ENCODE measurements around the gene ADARB2.

Gene ADARB2

DNA sequence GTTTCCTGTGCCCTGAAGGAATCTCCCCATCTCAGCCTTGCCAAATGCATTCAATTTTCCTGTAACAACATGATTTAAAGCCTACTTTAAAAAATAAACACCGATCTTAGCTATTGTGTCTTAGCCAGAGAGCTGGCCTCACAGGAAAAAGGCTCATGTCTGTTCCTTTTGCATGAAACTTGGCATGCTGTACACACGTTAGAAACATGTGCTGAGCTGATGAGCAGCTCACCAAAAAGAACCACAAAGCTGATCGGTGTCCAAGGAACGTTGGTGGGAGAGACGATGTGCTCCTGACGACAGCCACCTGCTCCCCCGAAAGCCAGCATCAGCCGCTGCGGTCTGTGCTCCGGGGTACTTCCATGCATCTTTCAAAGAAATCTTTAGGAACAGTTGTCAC lies 135.9 kb downstream of the ADARB2 start:
- TF ChIP-seq, protein P1, sequence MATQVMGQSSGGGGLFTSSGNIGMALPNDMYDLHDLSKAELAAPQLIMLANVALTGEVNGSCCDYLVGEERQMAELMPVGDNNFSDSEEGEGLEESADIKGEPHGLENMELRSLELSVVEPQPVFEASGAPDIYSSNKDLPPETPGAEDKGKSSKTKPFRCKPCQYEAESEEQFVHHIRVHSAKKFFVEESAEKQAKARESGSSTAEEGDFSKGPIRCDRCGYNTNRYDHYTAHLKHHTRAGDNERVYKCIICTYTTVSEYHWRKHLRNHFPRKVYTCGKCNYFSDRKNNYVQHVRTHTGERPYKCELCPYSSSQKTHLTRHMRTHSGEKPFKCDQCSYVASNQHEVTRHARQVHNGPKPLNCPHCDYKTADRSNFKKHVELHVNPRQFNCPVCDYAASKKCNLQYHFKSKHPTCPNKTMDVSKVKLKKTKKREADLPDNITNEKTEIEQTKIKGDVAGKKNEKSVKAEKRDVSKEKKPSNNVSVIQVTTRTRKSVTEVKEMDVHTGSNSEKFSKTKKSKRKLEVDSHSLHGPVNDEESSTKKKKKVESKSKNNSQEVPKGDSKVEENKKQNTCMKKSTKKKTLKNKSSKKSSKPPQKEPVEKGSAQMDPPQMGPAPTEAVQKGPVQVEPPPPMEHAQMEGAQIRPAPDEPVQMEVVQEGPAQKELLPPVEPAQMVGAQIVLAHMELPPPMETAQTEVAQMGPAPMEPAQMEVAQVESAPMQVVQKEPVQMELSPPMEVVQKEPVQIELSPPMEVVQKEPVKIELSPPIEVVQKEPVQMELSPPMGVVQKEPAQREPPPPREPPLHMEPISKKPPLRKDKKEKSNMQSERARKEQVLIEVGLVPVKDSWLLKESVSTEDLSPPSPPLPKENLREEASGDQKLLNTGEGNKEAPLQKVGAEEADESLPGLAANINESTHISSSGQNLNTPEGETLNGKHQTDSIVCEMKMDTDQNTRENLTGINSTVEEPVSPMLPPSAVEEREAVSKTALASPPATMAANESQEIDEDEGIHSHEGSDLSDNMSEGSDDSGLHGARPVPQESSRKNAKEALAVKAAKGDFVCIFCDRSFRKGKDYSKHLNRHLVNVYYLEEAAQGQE (IDR thresholded peaks at IDR 0.05; ENCODE audit: low read depth), result no peak
- TF ChIP-seq FOXM1 (IDR thresholded peaks at IDR 0.05; ENCODE audit: borderline replicate concordance, low read depth) (no peak), ZBTB7A (IDR thresholded peaks at IDR 0.05; ENCODE audit: low read depth) (no peak), EGR1 (IDR thresholded peaks at IDR 0.05) (no peak), YY1 (IDR thresholded peaks at IDR 0.05; ENCODE audit: low read depth) (no peak), CREB1 (IDR thresholded peaks at IDR 0.05; ENCODE audit: low read depth) (no peak)

DNA sequence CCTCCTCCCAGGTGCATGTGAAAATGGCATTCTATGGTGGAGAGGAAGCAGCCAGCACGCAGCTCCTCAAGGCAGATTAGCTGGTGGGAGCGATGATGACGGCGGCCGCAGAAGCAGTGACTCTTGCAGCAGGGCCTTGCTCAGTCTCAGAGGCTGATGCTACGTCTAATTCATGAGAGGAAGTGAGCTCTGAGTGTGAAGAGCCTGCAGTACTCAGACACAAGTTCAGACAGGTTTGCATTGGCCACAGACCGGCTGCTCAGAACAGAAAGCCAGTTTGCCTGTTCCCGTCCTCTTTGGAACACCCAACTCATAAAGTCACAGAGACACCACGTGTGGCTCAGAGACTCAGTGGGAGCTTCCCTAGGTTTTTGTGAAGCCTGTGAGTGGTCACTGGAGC lies 136.5 kb downstream of the ADARB2 start:
- TF ChIP-seq YY1 (IDR thresholded peaks at IDR 0.05; ENCODE audit: low read depth) (no peak), FOXM1 (IDR thresholded peaks at IDR 0.05; ENCODE audit: borderline replicate concordance, low read depth) (no peak), TAF1 (IDR thresholded peaks at IDR 0.05; ENCODE audit: low read depth) (no peak), ZBTB7A (IDR thresholded peaks at IDR 0.05; ENCODE audit: low read depth) (no peak), CREB1 (IDR thresholded peaks at IDR 0.05; ENCODE audit: low read depth) (no peak), EGR1 (IDR thresholded peaks at IDR 0.05) (no peak), TCF12 (IDR thresholded peaks at IDR 0.05; ENCODE audit: low read depth) (no peak), EP300 (IDR thresholded peaks at IDR 0.05; ENCODE audit: borderline replicate concordance) (no peak), RAD21 (IDR thresholded peaks at IDR 0.05; ENCODE audit: low read depth) (no peak), NFIC (IDR thresholded peaks at IDR 0.05) (no peak), TEAD4 (IDR thresholded peaks at IDR 0.05) (no peak), CEBPB (IDR thresholded peaks at IDR 0.05) (no peak)
- TF ChIP-seq, protein P2, sequence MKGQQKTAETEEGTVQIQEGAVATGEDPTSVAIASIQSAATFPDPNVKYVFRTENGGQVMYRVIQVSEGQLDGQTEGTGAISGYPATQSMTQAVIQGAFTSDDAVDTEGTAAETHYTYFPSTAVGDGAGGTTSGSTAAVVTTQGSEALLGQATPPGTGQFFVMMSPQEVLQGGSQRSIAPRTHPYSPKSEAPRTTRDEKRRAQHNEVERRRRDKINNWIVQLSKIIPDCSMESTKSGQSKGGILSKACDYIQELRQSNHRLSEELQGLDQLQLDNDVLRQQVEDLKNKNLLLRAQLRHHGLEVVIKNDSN (IDR thresholded peaks at IDR 0.05), result no peak
- TF ChIP-seq, protein P1 (IDR thresholded peaks at IDR 0.05; ENCODE audit: low read depth), result no peak
- TF ChIP-seq, protein P3, sequence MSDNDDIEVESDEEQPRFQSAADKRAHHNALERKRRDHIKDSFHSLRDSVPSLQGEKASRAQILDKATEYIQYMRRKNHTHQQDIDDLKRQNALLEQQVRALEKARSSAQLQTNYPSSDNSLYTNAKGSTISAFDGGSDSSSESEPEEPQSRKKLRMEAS (IDR thresholded peaks at IDR 0.05), result no peak

DNA sequence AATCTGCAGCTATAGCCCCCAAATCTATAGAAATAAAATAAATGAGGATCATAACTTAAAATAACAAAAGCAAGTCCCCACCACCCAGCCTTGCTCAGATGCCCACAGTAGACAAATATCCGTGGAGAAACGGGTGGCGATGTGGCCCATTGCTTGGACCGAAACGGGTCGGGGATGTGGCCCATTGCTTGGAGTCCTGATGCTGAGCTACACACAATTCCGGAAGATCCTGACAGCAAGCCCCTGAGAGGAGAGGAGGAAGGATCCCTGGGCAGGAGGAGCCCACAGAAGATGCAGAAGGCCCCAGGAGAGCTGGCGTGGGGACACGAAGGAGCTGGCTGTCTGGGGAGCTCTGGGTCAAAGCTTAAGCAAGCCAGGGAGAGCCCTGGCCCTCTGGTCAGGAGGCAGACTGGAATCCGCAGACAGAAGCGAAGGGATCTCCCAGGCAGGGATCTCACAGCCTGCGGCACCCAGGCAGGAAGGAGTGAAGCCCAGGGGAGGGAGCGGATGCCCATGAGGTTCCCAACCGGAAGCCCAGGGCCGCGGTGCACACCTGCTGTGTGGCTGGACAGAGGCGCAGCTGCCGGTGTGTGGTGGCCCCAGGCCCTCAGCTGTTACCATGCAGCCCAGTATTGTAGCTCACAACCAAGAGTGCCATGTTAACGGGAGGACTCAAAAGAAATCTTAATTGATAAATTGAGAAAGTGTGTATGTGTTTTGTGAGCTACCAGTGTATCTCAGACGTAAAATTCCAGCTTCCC lies 138.8 kb downstream of the ADARB2 start:
- TF ChIP-seq, protein P2 (IDR thresholded peaks at IDR 0.05), result no peak
- TF ChIP-seq TAF1 (IDR thresholded peaks at IDR 0.05; ENCODE audit: low read depth), result no peak
- TF ChIP-seq RAD21 (IDR thresholded peaks at IDR 0.05; ENCODE audit: low read depth), result no peak
- no peak for TF ChIP-seq CEBPB (IDR thresholded peaks at IDR 0.05)
- no peak for TF ChIP-seq ZBTB7A (IDR thresholded peaks at IDR 0.05; ENCODE audit: low read depth)
- TF ChIP-seq EP300 (IDR thresholded peaks at IDR 0.05; ENCODE audit: borderline replicate concordance), result no peak
- TF ChIP-seq, protein P3 (IDR thresholded peaks at IDR 0.05), result no peak
- no peak for TF ChIP-seq CREB1 (IDR thresholded peaks at IDR 0.05; ENCODE audit: low read depth)
- TF ChIP-seq, protein P1 (IDR thresholded peaks at IDR 0.05; ENCODE audit: low read depth), result no peak
- no peak for TF ChIP-seq TEAD4 (IDR thresholded peaks at IDR 0.05)
- TF ChIP-seq NFIC (IDR thresholded peaks at IDR 0.05), result no peak
- no peak for TF ChIP-seq TCF12 (IDR thresholded peaks at IDR 0.05; ENCODE audit: low read depth)
- TF ChIP-seq EGR1 (IDR thresholded peaks at IDR 0.05), result no peak
- no peak for TF ChIP-seq YY1 (IDR thresholded peaks at IDR 0.05; ENCODE audit: low read depth)
- no peak for TF ChIP-seq FOXM1 (IDR thresholded peaks at IDR 0.05; ENCODE audit: borderline replicate concordance, low read depth)

Data from Ishikawa (cell line).